SW480 (cell line): ENCODE results near the gene NCKIPSD.

Experiments used
- DNase-seq: peaks from one replicate; pipeline ENCODE4 v3.0.0-alpha.2; 2016; ENCODE audit warnings: low spot score

The NCKIPSD gene

DNA sequence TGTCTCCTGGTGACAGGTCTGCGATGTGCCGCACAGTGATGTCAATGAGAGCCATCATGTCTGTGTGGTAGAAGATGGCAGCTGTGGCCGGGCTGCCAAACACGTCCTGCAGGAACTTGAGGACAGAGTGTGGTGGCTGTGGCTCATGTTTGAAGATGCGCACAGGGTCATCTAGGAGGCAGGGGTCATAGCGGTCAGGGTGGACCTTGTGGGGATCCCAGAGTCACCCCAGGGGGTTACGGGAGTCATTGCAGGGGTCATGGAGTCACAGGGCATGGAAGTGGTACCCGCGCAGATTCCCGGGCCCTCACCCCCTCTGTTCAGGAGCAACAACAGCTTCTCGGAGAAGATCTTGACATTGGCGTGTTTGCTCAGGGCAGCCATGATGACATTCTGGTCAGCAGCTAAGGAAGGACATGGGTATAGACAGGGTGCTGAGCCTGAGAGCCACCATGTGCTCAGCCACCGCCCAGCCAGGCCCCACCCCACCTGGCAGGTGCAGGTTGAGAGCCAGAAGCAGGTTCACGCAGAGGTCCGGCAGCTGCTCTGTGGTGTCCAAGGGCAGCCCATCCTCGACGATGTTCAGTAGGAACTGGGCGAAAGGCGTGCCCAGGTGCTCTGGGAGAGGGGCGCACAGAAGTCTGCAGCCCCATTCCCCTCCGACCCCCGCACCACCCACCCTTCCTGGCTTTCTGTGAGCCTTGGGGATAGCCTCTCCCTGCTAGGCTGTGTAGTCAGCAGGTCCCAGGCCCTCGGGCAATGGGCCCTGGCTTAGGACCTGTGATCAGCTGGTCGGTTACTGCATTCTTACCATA lies 6.9 kb downstream of the NCKIPSD start:
- DNase-seq, result no peak

DNA sequence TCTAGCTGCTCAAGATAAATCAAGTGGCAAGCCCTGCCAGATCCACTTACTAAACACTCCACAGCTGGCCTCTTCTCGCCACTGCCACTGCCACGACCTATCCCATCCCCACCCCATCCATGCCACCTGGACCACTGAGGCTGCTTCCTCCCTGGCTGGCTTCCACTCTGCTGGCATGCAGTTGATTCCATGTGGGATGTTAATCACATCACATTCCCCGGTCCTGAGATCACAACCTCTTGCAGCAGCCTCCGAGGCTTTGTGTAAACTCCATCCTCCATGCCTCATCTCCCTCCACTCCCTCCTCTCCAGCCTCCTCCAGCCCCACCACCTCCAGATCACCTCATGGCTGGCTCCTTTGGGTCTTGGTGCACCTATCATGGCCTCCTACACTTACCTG lies 7.7 kb downstream of the NCKIPSD start:
- no peak for DNase-seq

DNA sequence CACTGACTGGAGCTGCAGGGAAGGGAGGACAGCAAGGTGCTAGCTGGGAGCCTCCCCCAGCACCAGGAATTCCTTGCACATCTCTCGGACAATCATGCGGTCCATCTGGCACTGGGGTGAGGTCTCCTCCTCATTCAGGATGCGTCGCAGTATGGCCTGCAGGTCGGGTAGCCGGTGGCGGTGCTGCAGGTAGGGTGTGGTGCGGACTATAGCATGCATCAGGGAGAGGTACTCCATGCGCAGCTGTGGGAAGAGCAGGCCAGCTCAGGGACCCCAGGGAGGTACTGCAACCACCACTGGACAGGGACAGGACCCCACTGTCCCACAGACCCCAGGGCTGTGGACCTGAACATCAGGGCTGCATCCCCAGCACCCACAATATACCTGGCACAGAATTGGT lies 11.2 kb downstream of the NCKIPSD start:
- DNase-seq, result no peak

DNA sequence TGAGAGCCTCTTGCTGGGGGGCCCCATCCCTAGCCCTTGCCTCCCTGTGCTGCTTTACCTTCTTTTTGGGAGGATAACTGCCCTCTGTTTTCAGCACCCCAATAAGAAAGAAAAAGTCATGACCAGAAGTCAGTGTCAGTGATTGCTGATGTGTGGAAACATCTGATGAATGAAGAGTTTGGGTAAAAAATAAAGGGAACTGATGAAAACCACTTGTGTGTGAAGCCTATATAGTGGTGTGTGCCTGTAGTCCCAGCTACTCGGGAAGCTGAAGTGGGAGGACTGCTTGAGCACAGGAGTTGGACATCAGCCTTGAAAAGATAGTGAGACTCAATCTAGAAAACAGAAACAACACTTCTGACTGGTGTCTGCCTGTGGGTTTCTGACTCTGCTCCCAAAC lies 13.2 kb downstream of the NCKIPSD start:
- no peak for DNase-seq

DNA sequence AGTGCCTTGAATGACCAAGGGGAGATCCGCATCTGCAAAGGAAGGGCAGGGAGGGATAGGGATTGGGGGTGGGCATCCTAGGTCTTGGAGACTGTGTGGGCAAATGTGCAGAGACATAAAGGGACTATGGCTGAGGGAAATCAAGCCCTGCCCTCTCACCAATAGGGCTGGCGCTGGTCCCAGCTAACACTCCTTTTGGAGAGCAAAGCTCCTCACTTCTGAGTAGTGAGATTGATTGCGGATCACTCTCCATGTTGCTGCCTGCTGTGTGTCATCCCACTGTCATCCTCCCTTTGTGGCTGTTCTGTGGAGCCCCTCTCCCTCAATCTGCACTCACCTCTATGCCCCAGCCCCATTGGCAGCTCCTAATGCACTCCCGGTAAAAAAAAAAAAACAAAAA lies 20.8 kb downstream of the NCKIPSD start:
- DNase-seq, result no peak

DNA sequence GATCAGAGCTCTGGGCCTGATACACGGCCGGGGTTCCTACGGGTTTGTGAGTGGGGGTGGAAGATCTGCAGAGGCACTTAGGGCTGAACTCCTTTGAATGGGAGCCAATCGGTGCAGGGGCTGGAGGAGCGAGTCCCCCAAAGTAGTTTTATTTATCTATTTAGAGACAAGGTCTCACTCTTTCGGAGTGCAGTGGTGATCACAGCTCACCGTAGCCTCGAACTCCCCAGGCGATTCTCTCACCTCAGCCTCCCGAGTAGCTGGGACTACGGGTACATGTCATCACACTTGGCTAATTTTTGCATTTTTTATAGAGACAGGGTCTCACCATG lies 21.4 kb downstream of the NCKIPSD start:
- no peak for DNase-seq

DNA sequence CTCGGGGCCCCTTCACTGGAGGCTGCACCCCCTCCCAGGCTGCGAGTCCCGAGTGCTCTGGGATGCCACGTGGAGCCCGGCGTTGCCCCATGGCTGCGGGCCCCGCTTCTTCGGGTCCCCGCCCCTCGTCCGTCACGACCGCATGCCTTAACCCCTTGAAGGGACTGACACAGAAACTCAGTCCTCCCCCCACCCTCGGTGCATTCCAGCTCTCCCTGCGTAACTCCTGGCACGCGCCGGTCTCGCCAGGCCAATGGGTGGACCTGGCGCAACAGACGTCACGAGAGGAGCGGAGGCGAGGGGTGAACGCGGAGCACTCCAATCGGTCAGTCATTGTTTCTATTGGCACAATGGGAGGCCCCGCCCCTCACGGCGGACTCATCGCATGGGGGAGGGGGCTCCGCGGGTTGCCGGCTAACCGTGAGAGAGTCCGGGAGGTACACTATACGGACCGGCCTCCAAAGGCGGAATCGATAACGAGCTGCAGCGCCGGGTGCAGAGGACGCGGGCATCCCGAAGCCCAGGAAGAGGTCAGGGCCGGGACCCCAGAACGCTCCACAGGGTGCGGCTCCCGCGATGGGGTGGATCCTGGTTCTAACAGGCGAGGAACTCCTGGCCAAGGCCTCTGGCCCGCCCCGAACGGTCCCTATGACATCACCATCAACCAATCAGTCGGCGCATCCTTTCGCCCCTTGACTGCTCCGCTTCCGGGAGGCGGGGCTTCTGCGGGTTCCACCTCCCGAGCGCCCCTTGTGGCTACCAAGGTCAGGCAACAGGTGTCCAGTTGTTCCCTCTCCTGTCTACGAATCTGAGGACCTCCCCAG lies 22.0 kb downstream of the NCKIPSD start:
- DNase-seq, result peak; percentile 99

DNA sequence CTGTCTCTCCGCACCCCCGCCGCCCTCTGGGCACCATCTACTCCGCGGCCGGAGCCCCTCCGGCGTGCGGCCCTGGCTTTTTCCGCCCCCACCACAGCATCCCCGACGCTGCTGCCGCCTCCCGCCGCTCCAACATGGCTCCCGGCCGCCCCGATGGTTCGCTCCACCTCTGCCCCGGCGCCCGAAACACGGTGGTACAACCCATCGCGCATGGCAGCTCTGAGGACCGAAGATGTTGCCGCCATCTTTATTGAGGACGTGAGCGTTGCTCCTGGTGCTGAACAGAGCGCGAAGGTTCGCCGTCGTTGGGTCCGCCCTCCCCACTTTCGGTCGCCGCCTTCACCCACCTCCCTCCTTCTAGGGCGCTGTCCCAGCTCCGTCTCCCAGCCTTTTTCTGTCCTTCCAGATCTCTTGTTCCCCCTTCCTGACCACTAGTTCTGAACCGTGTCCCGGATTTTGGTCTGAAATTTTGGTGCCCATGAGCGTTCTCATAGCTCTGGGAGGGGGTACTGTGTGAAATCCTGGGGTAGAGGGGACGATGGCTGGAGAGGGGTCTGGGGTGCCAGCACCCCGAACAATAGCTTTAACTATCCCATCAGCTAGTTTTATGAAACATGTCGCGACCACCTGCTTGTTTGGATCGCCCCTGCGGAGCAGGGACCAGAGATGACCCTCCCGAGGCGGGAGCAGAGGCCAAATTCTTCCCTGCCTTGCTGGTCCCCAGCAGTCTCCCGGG lies 22.8 kb downstream of the NCKIPSD start, which contains the start of gene CELSR3:
Gene CELSR3 (minus strand): TSS at position 134 of the 736 bp plus-strand sequence. CDS start 252 bp downstream, outside the sequence.
- peak; percentile 92 for DNase-seq

DNA sequence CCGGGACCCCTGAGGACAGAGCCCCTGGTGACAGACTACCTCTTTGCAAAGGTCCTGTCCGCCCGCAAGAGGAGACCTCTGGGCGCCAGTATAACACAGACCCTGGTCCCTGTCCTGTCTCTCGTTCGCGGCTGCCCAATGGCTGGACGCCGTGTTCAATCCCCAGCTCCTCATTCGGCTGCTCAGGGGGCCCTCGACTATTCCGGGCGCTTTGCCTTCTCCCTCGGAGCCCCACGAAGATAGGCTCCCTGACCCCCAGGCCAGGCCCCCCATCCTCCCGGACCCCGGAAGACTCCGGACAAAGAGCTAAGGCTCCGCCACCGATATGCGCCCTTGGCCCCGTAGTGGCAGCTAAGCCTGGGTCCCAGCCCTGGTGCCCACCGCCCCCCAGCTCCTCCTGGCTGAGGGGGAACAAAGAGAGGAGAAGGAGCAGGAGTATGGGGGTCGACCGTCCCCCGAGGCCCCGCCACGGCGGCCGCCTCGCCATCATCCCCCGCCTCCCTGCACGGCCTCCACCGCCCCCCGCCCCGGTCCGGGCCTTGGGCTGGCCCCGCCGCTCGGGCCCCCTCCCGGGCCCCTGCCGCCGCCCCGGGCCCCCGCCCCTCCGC lies 23.5 kb downstream of the NCKIPSD start:
- DNase-seq, result no peak

DNA sequence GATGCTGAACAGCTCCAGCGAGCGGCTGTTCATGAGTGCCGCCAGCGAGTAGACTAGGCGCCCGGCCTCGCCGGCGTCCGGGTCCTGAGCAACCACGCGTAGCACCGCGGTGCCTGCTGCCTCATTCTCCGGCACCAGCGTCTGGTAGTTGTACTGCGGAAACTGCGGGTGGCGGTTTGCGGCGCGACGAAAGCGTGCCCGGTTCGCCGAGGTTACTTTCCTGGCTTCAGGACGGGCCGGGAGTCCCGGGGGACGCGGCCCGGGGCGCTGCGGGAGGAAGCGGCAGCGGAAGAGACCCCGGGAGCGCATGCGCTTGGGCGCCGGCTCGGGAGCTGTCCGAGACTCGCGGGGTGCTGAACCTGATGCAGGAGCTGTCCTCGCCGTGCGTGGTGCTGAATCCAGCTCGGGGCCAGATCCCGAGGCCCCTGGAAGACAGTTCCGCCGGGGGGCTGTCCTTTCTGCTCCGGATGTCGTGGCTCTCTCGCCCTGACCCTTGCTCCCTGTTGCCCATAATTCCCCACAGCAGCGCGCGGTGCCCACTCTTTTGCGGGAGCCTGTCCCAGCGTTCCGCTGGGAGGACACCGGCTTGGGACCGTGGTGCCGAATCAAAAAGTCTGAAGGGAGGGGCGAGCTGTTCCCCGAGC lies 24.1 kb downstream of the NCKIPSD start:
- no peak for DNase-seq

DNA sequence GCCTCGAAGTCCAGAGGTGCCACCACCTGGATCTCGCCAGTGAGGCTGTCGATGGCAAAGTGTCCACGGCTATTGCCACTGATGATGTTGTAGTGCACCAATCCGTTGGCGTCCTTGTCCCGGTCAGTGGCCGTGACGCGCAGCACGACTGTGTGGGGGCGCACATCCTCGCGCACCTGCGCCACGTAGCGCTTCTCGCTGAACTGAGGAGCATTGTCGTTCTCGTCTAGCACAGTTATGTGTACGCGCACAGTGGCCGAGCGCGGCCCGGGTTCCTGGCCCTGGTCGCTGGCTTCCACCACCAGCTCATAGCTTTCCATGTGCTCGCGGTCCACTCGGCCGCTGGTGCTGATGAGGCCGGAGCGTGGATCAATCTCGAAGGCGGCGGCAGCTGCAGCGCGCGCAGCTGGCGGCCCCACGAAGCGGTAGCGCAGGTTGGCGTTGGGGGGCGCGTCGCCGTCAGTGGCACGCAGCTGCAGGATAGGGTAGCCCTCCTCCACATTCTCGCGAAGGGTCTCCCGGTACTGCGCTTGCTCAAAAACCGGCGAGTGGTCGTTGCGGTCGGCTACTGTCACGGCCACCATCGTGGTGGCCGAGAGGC lies 24.8 kb downstream of the NCKIPSD start:
- DNase-seq, result no peak

DNA sequence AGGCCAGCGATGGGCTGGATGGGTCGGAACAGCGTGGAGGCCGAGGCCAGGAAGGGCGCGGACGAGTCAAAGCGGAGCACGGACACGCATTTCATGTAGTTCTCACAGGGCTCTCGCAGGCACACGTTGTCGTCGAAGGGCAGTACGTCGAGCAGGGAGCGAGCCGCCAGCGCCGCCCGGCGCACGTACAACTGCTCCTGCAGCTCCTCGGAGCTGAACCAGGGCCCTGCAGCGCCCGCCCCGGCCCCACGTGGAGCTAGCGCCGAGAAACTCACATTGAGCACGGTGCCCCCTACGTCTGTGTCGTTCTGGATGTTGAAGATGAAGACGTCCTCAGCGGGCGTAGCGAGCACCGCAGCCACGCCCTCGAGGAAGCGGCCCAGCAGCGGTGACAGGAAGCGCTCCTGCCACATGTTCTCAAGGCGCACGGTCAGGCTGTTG lies 28.9 kb downstream of the NCKIPSD start:
- no peak for DNase-seq

DNA sequence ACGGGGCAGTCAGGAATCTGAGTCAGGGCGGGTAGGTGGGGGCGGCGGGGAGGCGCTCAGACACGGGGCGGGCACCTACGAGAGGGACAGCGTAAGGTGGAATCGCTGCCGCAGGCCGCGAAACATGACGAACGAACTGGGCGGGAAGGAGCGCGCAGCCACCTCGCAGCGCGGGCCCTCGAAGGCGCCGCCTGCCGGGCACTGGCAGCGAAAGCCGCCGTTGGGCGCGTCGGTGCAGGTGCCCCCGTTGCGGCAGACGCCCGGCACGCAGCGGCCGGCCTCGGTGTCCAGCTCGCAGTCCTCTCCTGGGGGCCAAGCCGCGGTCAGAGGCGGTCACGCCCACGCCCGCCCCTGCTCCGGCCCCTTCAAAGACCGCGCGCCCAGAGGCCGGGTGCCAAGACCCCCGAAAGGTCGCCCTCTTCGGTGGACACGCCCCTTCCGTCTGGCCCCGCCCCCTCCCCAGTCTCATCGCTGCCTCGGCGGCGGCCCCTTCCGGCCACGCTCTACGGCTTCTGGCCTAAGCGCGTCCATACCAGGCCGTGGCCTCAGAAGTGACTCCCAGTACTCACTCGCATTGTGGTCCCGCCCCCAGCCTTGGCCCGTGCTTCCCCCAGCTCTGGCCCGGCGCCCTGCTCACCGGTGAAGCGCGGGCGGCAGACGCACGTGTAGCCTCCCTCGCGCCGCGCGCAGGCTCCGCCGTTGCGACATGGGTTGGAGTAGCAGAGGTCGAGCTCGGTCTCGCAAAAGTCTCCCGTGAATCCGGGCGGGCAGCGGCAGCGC lies 29.5 kb downstream of the NCKIPSD start:
- no peak for DNase-seq

DNA sequence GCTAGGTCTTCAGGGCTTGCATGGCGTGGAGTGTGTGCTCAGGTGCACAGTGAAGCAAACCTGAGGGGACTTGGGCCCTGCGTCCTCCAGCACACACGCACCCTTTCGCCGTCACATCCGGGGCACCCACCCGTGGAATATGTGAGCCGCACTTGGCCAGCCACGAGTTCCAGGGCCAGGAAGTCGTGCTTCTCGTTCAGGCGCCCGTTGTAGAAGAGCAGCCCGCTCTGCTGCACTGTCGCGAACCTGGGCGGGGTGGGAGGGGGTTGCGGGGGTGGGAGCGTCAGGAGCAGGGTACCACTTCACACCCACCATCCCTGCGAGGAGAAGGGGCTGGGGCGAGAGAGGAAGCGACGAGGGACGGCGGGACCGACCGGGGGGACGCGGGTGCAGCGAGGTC lies 30.1 kb downstream of the NCKIPSD start:
- DNase-seq, result no peak

DNA sequence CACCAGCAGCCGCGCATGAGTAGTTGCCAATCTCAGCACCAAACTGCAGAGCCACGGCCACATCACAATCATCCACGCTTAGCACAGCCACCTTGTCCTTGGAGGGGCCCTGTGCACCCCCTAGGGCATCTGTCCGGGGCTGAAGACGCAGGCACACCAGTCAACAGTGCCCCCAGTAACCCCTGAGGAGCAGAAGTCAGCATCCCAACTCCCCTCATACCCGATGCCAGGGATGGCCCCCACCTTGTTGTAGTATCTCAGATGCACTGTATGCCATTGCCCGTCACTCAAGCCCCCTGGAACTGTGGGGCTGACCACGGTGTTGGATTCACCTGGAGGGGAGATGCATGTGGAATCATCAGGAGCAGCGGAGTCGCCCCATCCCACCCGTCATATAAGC lies 30.7 kb downstream of the NCKIPSD start:
- no peak for DNase-seq

DNA sequence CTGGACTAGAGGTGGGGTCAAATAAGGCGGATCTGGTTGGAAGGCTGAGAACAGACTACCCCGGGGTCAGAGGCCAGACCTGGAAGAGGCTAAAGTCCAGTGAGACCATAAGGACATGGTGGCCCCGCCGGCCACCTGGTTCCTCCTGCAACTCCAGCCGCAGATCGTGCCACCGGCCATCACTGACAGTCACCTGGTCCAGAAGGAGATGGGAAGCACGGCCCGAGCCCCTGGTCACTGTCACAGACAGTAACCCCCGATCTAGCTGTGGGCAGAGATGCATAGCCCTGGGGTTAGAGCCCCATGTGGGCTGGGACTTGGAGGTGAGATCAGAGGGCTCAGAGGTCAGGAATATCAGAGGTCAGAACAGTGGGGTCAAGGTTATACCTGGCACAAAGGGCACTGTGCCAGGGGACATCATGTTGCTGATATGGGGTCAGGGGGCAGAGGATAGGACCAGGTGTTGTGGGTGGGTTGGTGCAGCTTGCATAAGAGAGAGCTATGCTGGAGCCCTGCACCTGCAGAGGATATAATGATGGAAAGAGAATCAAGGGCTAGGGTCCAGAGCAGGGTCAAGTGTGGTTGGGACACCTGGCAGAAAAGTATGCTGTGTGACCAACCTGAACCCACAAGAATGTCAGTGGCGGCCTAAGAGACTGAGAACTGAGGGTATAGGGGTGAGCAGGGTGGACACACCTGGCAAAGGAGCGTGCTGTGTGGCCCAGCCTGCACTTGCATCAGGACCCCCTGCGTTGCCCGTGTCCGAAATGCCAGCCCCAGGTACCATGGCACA lies 32.6 kb downstream of the NCKIPSD start:
- DNase-seq, result peak; percentile 76

DNA sequence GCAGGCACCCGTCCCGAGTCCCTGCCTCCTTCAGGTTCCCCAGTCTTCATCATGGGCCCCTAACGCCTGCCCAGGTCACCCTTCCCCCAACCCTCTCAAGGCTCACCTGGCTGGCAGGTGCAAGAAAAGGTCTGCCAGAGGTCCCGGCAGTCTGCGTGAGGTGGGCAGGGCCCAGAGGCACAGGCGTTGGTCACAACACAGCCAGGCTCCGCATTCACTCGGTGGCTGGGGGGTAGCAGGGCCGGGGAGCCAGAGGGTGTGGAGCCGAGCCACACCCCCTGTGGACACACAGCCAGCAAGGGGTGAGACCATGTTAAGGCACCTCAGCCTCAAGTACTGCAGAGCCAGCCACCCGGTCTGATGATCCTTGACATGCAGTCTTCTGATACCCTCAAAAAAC lies 33.9 kb downstream of the NCKIPSD start:
- DNase-seq, result no peak

DNA sequence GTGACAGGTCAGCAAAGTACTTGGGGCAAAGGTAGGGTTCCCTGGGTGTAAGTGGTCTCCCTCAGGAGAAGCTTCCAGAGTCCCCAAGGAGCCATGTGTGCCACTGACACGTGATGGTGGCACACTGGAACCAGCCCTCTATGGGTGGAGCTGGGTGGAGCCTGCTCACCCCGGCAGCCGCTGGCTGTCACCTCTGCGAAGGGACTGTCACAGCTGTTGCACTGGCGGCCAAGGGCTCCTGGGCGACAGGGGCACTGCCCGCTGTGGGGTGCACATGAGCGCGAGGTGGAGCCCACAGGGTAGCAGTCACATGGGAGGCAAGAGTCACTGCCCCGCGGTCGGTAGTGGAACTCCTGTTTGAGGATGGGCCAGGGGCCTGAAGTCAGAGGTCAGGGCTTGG lies 35.0 kb downstream of the NCKIPSD start:
- DNase-seq, result no peak

DNA sequence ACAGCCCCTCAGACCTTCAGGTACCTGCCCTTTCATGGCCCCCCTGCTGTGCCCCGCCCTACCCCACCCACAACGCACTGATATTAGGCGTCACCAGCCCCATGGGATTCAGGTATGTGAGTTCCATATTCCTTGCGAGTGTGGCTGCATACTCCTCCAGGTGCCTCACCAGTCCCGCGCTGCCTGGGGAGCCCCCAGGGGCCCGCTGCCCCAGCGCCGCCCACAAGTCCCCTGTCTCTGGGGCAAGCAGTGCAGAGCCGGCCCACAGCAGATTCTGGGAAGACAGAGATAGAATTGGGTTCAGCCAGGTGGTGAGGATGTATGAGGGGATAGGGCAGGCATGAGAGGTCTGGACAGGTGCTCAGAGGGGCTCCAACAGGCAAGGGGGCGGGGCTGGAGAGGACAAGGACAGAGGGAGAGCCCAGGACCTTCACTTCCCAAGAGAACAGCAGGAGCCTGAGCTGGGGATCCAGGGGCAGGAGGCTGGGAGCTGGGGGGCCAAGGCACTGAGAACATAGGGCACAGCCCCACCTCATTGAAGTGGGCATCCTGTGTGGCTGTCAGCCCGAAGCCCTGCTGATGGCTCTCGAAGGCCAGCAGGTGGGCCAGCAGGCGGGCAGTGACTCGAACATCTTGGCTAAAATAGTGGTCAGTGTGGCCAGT lies 37.4 kb downstream of the NCKIPSD start:
- DNase-seq, result no peak
